Measurements from ENCODE around the gene FSTL5. TPM values are rescaled to one million over a fixed set of nuclear protein-coding genes. Genes with fewer than 3 reads are reported as not detected.
"Not testable (repeated sequence)": the region's sequence is repeated elsewhere in the genome, so short reads cannot be mapped to it uniquely, and the experiment has no call there.

Gene FSTL5
- total RNA-seq, 2 donors from 2014 or later: not detected

- H3K27ac ChIP-seq: no peak overlapping the region
- DNase-seq (ENCODE audit: low spot score): no peak
- H3K36me3 ChIP-seq: no peaks in the 10 kb centered on the region
- TF ChIP-seq CTCF (IDR thresholded peaks at IDR 0.05): no peak
- H3K4me1 ChIP-seq: no peaks in the 10 kb centered on the region
- no peak overlapping the region for H3K4me3 ChIP-seq
- no peaks in the 10 kb centered on the region for H3K9me3 ChIP-seq
- H3K27me3 ChIP-seq: no peaks in the 10 kb centered on the region
Measured at GRCh38 chr4:161762796-161763195, 401.0 kb downstream of the FSTL5 start.

- no peaks in the 10 kb centered on the region for H3K9me3 ChIP-seq
- no peaks in the 10 kb centered on the region for H3K36me3 ChIP-seq
- H3K27ac ChIP-seq: no peak overlapping the region
- no peak for DNase-seq (ENCODE audit: low spot score)
- no peak overlapping the region for H3K4me3 ChIP-seq
- H3K4me1 ChIP-seq: no peaks in the 10 kb centered on the region
- no peaks in the 10 kb centered on the region for H3K27me3 ChIP-seq
- TF ChIP-seq CTCF (IDR thresholded peaks at IDR 0.05): no peak
Measured at GRCh38 chr4:161760008-161760407, 403.8 kb downstream of the FSTL5 start.

GRCh38 chr4:161758412-161758811 lies 405.4 kb downstream of the FSTL5 start:
- H3K4me1 ChIP-seq; H3K27ac ChIP-seq; DNase-seq (ENCODE audit: low spot score); H3K36me3 ChIP-seq; H3K4me3 ChIP-seq; H3K9me3 ChIP-seq; H3K27me3 ChIP-seq: not testable (repeated sequence)

GRCh38 chr4:161728929-161729328 lies 434.9 kb downstream of the FSTL5 start:
- H3K27ac ChIP-seq: no peak overlapping the region
- no peak for DNase-seq (ENCODE audit: low spot score)
- TF ChIP-seq CTCF (IDR thresholded peaks at IDR 0.05): no peak
- H3K27me3 ChIP-seq: no peaks in the 10 kb centered on the region
- no peaks in the 10 kb centered on the region for H3K4me1 ChIP-seq
- H3K36me3 ChIP-seq: no peaks in the 10 kb centered on the region
- no peak overlapping the region for H3K4me3 ChIP-seq
- H3K9me3 ChIP-seq: no peaks in the 10 kb centered on the region

- Histone ChIP-seq H3K27me3 (no peaks in the 10 kb centered on the region), H3K9me3 (no peaks in the 10 kb centered on the region), H3K4me1 (no peaks in the 10 kb centered on the region), H3K36me3 (no peaks in the 10 kb centered on the region), H3K27ac (no peak overlapping the region), H3K4me3 (no peak overlapping the region)
- DNase-seq (ENCODE audit: low spot score): no peak
- no peak for TF ChIP-seq CTCF (IDR thresholded peaks at IDR 0.05)
Measured at GRCh38 chr4:161721947-161722346, 441.9 kb downstream of the FSTL5 start.

- Histone ChIP-seq H3K27ac (no peak overlapping the region), H3K4me3 (no peak overlapping the region), H3K4me1 (no peaks in the 10 kb centered on the region), H3K27me3 (no peaks in the 10 kb centered on the region), H3K9me3 (no peaks in the 10 kb centered on the region), H3K36me3 (no peaks in the 10 kb centered on the region)
- no peak for TF ChIP-seq CTCF (IDR thresholded peaks at IDR 0.05)
- no peak for DNase-seq (ENCODE audit: low spot score)
Measured at GRCh38 chr4:161717084-161717483, 446.7 kb downstream of the FSTL5 start.
